K562 (cell line): Measurements from ENCODE around the gene NUP35. TPM values are rescaled to one million over a fixed set of nuclear protein-coding genes. Genes with fewer than 3 reads are reported as not detected.

Source experiments
- ARID3A ChIP-seq: IDR thresholded peaks from 2 replicates; pipeline ENCODE4 v1.6.1; 2012; ENCODE audit warnings: low read depth, low read length, improper control_type of control experiment, borderline replicate concordance
- ELF4 ChIP-seq: fragments of 450-650 bp; formaldehyde crosslinking; IDR thresholded peaks from 2 replicates; pipeline ENCODE4 v1.4.0; 2022; ENCODE audit warnings: missing genetic modification characterization
- ETV5 ChIP-seq: sonication (generic); formaldehyde crosslinking; IDR thresholded peaks from 2 replicates; pipeline ENCODE4 v1.4.0; 2020; ENCODE audit warnings: low read depth, mild to moderate bottlenecking, missing genetic modification reagents
- ILK ChIP-seq: fragments of 450-650 bp; IDR thresholded peaks from 2 replicates; pipeline ENCODE4 v1.6.1; 2016; ENCODE audit warnings: missing genetic modification characterization, low read depth, mild to moderate bottlenecking, missing compliant biosample characterization, moderate library complexity, borderline replicate concordance
- MAZ ChIP-seq, 2 experiments: fragments of 450-650 bp in 1 of 2; sonication (generic) in 1 of 2; formaldehyde crosslinking; IDR thresholded peaks in 1 of 2; conservative IDR thresholded peaks in 1 of 2; 2 replicates each; pipeline versions ENCODE4 v1.4.0 to v1.5.0; 2020; ENCODE audit warnings: mild to moderate bottlenecking in 1 of 2, missing genetic modification reagents in 1 of 2
- MGA ChIP-seq: fragments of 450-650 bp; IDR thresholded peaks from 2 replicates; pipeline ENCODE4 v1.6.1; 2016; ENCODE audit warnings: mild to moderate bottlenecking, moderate library complexity
- MIER1 ChIP-seq: fragments of 450-650 bp; IDR thresholded peaks from 2 replicates; pipeline ENCODE4 v1.6.1; 2016; ENCODE audit warnings: antibody characterized with exemption, mild to moderate bottlenecking, low read depth
- MLLT1 ChIP-seq, 2 experiments: fragments of 450-650 bp; IDR thresholded peaks; 2 replicates each; pipeline ENCODE4 v1.6.1; 2016
- PHB2 ChIP-seq: fragments of 450-650 bp; IDR thresholded peaks from 2 replicates; pipeline ENCODE4 v1.6.1; 2017; ENCODE audit warnings: low read depth
- PYGO2 ChIP-seq: fragments of 450-650 bp; IDR thresholded peaks from 2 replicates; pipeline ENCODE4 v1.6.1; 2016; ENCODE audit warnings: mild to moderate bottlenecking, missing genetic modification characterization, moderate library complexity, missing compliant biosample characterization
- ZNF668 ChIP-seq: fragments of 250-450 bp; sonication (Bioruptor Pico); IDR thresholded peaks from 2 replicates; pipeline ENCODE4 v1.8.0; 2022; ENCODE audit warnings: mild to moderate bottlenecking, inconsistent platforms
- polyA plus RNA-seq, 8 experiments: library from polyadenylated mRNA; depleted of rRNA in 4 of 8; stranded (reverse) in 5 of 8; unstranded in 3 of 8; fragments of >200 nt; fragmentation: Nextera tagmentation in 2 of 8; fragmentation: Illumina TruSeq in 1 of 8; extraction: Ambion mirVana in 2 of 8; extraction: Trizol in 1 of 8; gene quantifications; 2 replicates each; pipeline versions ENCODE4 v1.2.1 to v1.2.3, GENCODE V29; 2011 to 2014; ENCODE audit warnings: inconsistent platforms in 1 of 8, missing spikeins in 1 of 8
- total RNA-seq, 7 experiments: library from RNA; depleted of rRNA in 6 of 7; stranded (reverse); fragments of >200 nt in 6 of 7; fragmentation: Illumina TruSeq in 2 of 7; extraction: Trizol in 2 of 7; gene quantifications; 2 replicates each; pipeline versions ENCODE4 v1.2.1 to v1.2.3, GENCODE V29; 2011 to 2021; ENCODE audit warnings: low replicate concordance in 1 of 7

Gene NUP35
- total and polyA plus RNA-seq, 9 of the 15 experiments (the other 6 are each of a cell fraction or from before 2014, with no cell fraction given), result 24.5 to 78.2 (median 51.1) TPM

- TF ChIP-seq MGA, result no peak
- no peak for TF ChIP-seq ARID3A
- no peak for TF ChIP-seq MLLT1 (IDR thresholded peaks at IDR 0.05)
- TF ChIP-seq ETV5, result peak; percentile 68; the same call in 1 of the 2 replicates
- no peak for TF ChIP-seq MIER1
- TF ChIP-seq MAZ (CRISPR knock-in tag; conservative IDR thresholded peaks at IDR 0.05 in 1 of 2, IDR thresholded peaks at IDR 0.05 in 1 of 2), result 0 out of 4 replicates have a peak, but pooled peaks of 1 of the 2 experiments have one; percentile 55
- TF ChIP-seq PHB2, result no peak
- peak; percentile 53; the same call in 1 of the 2 replicates for TF ChIP-seq ELF4 (CRISPR knock-in tag)
- TF ChIP-seq PYGO2 (tag), result no peak
- TF ChIP-seq ZNF668 (CRISPR knock-in tag), result no peak
- no peak for TF ChIP-seq ILK
Observed at GRCh38 chr2:183195998-183196409, 71.8 kb downstream of the NUP35 start (continued).
